Vagina (tissue), 2 donors: Measurements from ENCODE around the gene NEDD1. TPM values are rescaled to one million over a fixed set of nuclear protein-coding genes. Genes with fewer than 3 reads are reported as not detected.

Experiments used
- DNase-seq, 2 donors: peaks; one replicate each; pipeline ENCODE4 v3.0.0-alpha.2; 2017; ENCODE audit errors: extremely low spot score in 2 of 2
- H3K27ac ChIP-seq: fragments of 200-600 bp; sonication (generic); one replicate; pipeline ENCODE4 v1.5.1; 2019
- H3K27me3 ChIP-seq: fragments of 200-600 bp; sonication (generic); one replicate; pipeline ENCODE4 v1.5.1; 2019
- H3K36me3 ChIP-seq, 2 donors: fragments of 200-600 bp; sonication (generic); one replicate each; pipeline ENCODE4 v1.5.1; 2017 to 2019
- H3K4me1 ChIP-seq: fragments of 200-600 bp; sonication (generic); one replicate; pipeline ENCODE4 v1.5.1; 2019
- H3K4me3 ChIP-seq, 2 donors: fragments of 200-600 bp; sonication (generic); 1 replicate in 1 of 2; 2 replicates in 1 of 2; pipeline ENCODE4 v1.5.1; 2016 to 2019
- H3K9me3 ChIP-seq: fragments of 200-600 bp; sonication (generic); one replicate; pipeline ENCODE4 v1.5.1; 2019
- POLR2A ChIP-seq, 2 donors: fragments of 450-650 bp; IDR thresholded peaks; one replicate each; pipeline ENCODE4 v1.6.1; 2017; ENCODE audit warnings: antibody characterized with exemption in 2 of 2, mild to moderate bottlenecking in 2 of 2, moderate library complexity in 2 of 2
- POLR2AphosphoS5 ChIP-seq, 2 donors: sonication (generic); formaldehyde crosslinking; IDR thresholded peaks; one replicate each; pipeline ENCODE4 v1.9.0; 2017; ENCODE audit warnings: antibody characterized with exemption in 2 of 2, mild to moderate bottlenecking in 2 of 2, low read depth in 1 of 2; ENCODE audit not compliant: insufficient read depth in 1 of 2
- intact Hi-C: fragments of 100-400 bp; cut with DNase I; formaldehyde crosslinking; loops from one replicate; pipeline ENCODE4 v1.15.1; 2023
- total RNA-seq: library from RNA; depleted of rRNA; stranded (reverse); fragments of >200 nt; gene quantifications from one replicate; pipeline ENCODE4 v1.2.3, GENCODE V29; 2016
- TF ChIP-seq, protein P1 (sequence below), 3 experiments: fragments of 450-650 bp in 2 of 3; fragments of 200-600 bp in 1 of 3; sonication (generic) in 1 of 3; IDR thresholded peaks; one replicate each; pipeline ENCODE4 v1.5.1; 2017 to 2019; ENCODE audit warnings: antibody characterized with exemption in 3 of 3, mild to moderate bottlenecking in 2 of 3, moderate library complexity in 2 of 3

Gene NEDD1
- total RNA-seq, 1 donor from 2014 or later = 10.1 TPM

DNA sequence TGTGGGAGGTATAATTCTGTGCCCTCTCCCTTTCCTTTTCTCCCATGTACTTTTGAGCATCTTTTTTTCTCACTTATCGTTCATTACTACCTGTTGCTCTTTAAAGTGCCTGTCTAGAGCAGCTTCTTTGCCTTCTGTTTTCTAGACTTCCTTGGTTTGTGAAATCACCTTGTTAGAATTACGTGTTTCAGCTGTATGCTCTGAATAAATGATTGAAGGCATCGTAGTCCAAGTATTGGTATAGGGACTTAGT is 1.3 kb downstream of the NEDD1 start:
- intact Hi-C loops = no loop called here

DNA sequence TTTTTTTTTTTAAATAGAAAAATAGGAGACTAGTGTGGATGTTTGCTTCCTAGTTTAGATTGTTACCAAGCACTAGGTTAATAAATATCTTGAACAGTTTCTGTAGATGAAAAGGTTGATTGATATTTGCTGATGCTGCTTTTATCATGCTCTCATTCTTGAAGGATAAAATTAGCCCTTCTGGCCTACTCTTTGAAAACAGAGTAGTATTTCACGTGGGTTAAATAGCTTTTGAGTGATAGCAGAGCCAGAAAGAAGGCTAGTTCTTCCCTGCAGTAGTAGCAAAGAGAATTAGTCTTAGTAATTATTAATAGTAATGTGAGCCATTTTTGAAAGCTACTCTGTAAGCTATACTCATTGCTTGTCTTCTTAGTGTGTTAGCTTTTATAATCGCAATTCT is 5.2 kb downstream of the NEDD1 start:
- Histone ChIP-seq H3K27me3 (no peaks in the 10 kb centered on the region), H3K4me3 (no peak overlapping the region), H3K4me1 (peaks cover 12% of the 10 kb centered on the region), H3K9me3 (no peaks in the 10 kb centered on the region), H3K36me3 (no peaks in the 10 kb centered on the region), H3K27ac (no peak overlapping the region)
- intact Hi-C loops = no loop called here
- no peak for DNase-seq
- TF ChIP-seq, protein P1, sequence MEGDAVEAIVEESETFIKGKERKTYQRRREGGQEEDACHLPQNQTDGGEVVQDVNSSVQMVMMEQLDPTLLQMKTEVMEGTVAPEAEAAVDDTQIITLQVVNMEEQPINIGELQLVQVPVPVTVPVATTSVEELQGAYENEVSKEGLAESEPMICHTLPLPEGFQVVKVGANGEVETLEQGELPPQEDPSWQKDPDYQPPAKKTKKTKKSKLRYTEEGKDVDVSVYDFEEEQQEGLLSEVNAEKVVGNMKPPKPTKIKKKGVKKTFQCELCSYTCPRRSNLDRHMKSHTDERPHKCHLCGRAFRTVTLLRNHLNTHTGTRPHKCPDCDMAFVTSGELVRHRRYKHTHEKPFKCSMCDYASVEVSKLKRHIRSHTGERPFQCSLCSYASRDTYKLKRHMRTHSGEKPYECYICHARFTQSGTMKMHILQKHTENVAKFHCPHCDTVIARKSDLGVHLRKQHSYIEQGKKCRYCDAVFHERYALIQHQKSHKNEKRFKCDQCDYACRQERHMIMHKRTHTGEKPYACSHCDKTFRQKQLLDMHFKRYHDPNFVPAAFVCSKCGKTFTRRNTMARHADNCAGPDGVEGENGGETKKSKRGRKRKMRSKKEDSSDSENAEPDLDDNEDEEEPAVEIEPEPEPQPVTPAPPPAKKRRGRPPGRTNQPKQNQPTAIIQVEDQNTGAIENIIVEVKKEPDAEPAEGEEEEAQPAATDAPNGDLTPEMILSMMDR (IDR thresholded peaks at IDR 0.05) = no peak
- TF ChIP-seq POLR2AphosphoS5 (IDR thresholded peaks at IDR 0.05; ENCODE audit: insufficient read depth in 1 of 2, low read depth in 1 of 2) (no peak), POLR2A (IDR thresholded peaks at IDR 0.05) (no peak)

More for the DNA sequence above, 1.3 kb downstream of the NEDD1 start:
- H3K27me3 ChIP-seq = no peaks in the 10 kb centered on the region
- no peaks in the 10 kb centered on the region for H3K36me3 ChIP-seq
- no peaks in the 10 kb centered on the region for H3K9me3 ChIP-seq
- H3K4me1 ChIP-seq = peaks cover 12% of the 10 kb centered on the region
- DNase-seq = no peak
- peak overlapping the region; percentile 88 to 94 for H3K4me3 ChIP-seq
- no peak overlapping the region for H3K27ac ChIP-seq
- TF ChIP-seq POLR2AphosphoS5 (IDR thresholded peaks at IDR 0.05; ENCODE audit: insufficient read depth in 1 of 2, low read depth in 1 of 2) (no peak), POLR2A (IDR thresholded peaks at IDR 0.05) (no peak)
- TF ChIP-seq, protein P1 (IDR thresholded peaks at IDR 0.05) = no peak

DNA sequence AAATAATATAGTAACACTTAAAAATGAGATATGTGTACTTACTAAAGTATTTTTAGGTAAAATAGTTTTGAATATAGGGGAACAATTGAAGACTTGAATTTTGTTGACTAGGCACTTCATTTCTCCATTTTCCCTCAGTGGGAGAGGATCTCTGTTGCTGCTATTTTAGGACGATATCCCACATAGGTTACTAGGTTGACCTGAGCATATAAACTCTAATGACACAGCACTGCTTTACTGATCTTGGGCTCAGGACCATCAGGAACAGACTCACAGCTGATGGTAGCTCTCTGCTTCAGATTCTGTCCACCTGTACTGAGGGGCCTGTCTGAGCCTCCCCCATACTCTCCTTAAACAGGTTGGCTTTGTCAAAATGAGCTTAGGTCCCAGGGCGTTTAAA is 5.9 kb downstream of the NEDD1 start:
- H3K27me3 ChIP-seq = no peaks in the 10 kb centered on the region
- intact Hi-C loops = no loop called here
- peaks cover 8% of the 10 kb centered on the region for H3K4me1 ChIP-seq
- H3K4me3 ChIP-seq = no peak overlapping the region
- no peak for TF ChIP-seq POLR2AphosphoS5 (IDR thresholded peaks at IDR 0.05; ENCODE audit: insufficient read depth in 1 of 2, low read depth in 1 of 2)
- TF ChIP-seq, protein P1 (IDR thresholded peaks at IDR 0.05) = no peak
- TF ChIP-seq POLR2A (IDR thresholded peaks at IDR 0.05) = no peak
- no peaks in the 10 kb centered on the region for H3K36me3 ChIP-seq
- H3K9me3 ChIP-seq = no peaks in the 10 kb centered on the region
- H3K27ac ChIP-seq = no peak overlapping the region
- DNase-seq = no peak

DNA sequence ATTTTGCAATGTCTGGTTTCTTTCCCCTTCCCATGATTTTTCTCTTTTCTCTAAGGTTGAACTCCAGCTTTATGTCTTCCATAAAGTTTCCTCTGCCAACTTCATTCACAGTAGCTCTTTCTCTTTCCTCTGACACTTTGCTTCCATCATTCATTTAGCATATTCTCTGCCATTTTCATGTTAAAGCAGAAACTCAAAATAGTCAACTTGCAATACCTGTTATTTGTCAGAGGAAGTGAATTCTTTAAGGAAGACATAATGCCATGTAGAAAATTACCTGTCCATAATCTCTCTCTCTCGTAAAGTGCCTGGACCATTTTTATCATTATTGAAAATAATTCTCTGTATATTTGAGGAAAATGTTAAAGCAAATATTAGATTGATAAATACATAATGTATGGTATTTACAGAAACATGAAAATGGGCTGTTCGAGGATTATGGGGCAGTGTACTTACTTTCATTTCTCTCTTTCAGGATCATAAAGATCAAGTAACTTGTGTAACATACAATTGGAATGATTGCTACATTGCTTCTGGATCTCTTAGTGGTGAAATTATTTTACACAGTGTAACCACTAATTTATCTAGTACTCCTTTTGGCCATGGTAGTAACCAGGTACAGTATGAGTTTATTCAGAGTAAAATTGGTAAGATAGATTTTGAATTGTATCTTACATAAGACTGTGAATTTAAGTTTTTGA is 12.6 kb downstream of the NEDD1 start:
- Histone ChIP-seq H3K27me3 (no peaks in the 10 kb centered on the region), H3K9me3 (no peaks in the 10 kb centered on the region), H3K27ac (no peak overlapping the region), H3K4me3 (no peak overlapping the region), H3K4me1 (no peaks in the 10 kb centered on the region), H3K36me3 (peaks cover 0 to 10% of the 10 kb centered on the region in 2 donors)
- intact Hi-C loops = no loop called here
- DNase-seq = no peak
- TF ChIP-seq POLR2AphosphoS5 (IDR thresholded peaks at IDR 0.05; ENCODE audit: insufficient read depth in 1 of 2, low read depth in 1 of 2) = no peak
- TF ChIP-seq POLR2A (IDR thresholded peaks at IDR 0.05) = no peak
- TF ChIP-seq, protein P1 (IDR thresholded peaks at IDR 0.05) = no peak

DNA sequence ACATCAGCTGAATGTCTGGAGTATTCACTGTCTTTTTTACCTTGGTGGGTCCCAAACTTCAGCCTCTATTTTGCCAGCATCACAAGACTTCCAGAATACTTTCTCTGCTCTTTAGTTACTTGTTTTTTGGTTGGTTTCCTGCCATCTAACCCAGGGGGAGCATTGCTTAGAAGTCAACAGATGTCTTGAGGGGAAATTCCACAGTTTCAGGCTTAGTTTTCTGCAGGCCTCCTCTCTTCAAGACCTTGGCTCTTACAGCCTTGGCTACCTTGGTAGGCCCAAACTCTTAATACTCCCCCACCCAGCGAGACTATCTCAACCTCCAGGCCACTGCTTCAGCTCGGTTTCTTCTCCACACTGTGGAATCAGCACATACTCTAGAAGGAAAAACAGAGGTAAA is 41.7 kb downstream of the NEDD1 start:
- no peak for DNase-seq
- Histone ChIP-seq H3K4me1 (no peaks in the 10 kb centered on the region), H3K4me3 (no peak overlapping the region), H3K27me3 (no peaks in the 10 kb centered on the region), H3K36me3 (peaks cover 0 to 18% of the 10 kb centered on the region in 2 donors), H3K9me3 (no peaks in the 10 kb centered on the region), H3K27ac (no peak overlapping the region)
- intact Hi-C loops = no loop called here
- TF ChIP-seq, protein P1 (IDR thresholded peaks at IDR 0.05) = no peak
- TF ChIP-seq POLR2AphosphoS5 (IDR thresholded peaks at IDR 0.05; ENCODE audit: insufficient read depth in 1 of 2, low read depth in 1 of 2) (no peak), POLR2A (IDR thresholded peaks at IDR 0.05) (no peak)
